Measurements from ENCODE around the gene SMG6. TPM values are rescaled to one million over a fixed set of nuclear protein-coding genes. Genes with fewer than 3 reads are reported as not detected.

SMG6 gene
- total RNA-seq, 1 donor from 2014 or later: 36.7 TPM

- Mint-ChIP-seq H3K27me3 (ENCODE audit: unreplicated experiment) (no peaks in the 10 kb centered on the region), H3K36me3 (ENCODE audit: unreplicated experiment) (peaks cover 26% of the 10 kb centered on the region), H3K4me3 (ENCODE audit: unreplicated experiment) (no peak overlapping the region), H3K9me3 (ENCODE audit: unreplicated experiment) (no peaks in the 10 kb centered on the region), H3K27ac (ENCODE audit: unreplicated experiment) (peak overlapping the region; percentile 11), H3K4me1 (ENCODE audit: unreplicated experiment) (peaks cover 40% of the 10 kb centered on the region)
- DNase-seq (ENCODE audit: extremely low spot score, unreplicated experiment): no peak
- TF ChIP-seq, protein P1, sequence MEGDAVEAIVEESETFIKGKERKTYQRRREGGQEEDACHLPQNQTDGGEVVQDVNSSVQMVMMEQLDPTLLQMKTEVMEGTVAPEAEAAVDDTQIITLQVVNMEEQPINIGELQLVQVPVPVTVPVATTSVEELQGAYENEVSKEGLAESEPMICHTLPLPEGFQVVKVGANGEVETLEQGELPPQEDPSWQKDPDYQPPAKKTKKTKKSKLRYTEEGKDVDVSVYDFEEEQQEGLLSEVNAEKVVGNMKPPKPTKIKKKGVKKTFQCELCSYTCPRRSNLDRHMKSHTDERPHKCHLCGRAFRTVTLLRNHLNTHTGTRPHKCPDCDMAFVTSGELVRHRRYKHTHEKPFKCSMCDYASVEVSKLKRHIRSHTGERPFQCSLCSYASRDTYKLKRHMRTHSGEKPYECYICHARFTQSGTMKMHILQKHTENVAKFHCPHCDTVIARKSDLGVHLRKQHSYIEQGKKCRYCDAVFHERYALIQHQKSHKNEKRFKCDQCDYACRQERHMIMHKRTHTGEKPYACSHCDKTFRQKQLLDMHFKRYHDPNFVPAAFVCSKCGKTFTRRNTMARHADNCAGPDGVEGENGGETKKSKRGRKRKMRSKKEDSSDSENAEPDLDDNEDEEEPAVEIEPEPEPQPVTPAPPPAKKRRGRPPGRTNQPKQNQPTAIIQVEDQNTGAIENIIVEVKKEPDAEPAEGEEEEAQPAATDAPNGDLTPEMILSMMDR (IDR thresholded peaks at IDR 0.05): no peak
These were observed 221.4 kb downstream of the SMG6 start for GRCh38 chr17:2082003-2082781.

DNA sequence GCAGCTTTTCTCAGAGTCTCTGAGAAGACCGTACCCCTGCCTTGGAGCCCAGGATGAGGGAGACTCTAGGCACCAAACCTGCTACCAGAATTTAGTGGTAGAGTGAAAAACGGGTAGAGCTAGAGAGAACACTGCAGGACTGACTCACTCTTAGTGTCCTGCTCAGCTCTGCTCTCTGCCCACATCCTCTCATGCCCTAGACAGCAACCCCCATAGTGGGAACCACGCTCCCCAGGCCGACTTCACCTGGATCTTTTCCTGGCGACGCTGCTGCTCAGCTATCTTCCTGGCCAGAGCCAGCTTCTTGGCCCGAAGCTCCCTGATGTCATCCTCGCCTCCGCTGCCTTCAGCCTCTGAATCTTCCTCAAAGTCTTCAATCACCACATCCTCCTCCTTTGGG lies 222.0 kb downstream of the SMG6 start:
- Mint-ChIP-seq H3K4me1 (ENCODE audit: unreplicated experiment) (peaks cover 41% of the 10 kb centered on the region), H3K9me3 (ENCODE audit: unreplicated experiment) (no peaks in the 10 kb centered on the region), H3K27ac (ENCODE audit: unreplicated experiment) (peak overlapping the region; percentile 11), H3K36me3 (ENCODE audit: unreplicated experiment) (peaks cover 28% of the 10 kb centered on the region), H3K4me3 (ENCODE audit: unreplicated experiment) (no peak overlapping the region), H3K27me3 (ENCODE audit: unreplicated experiment) (no peaks in the 10 kb centered on the region)
- TF ChIP-seq, protein P1 (IDR thresholded peaks at IDR 0.05): no peak
- no peak for DNase-seq (ENCODE audit: extremely low spot score, unreplicated experiment)

DNA sequence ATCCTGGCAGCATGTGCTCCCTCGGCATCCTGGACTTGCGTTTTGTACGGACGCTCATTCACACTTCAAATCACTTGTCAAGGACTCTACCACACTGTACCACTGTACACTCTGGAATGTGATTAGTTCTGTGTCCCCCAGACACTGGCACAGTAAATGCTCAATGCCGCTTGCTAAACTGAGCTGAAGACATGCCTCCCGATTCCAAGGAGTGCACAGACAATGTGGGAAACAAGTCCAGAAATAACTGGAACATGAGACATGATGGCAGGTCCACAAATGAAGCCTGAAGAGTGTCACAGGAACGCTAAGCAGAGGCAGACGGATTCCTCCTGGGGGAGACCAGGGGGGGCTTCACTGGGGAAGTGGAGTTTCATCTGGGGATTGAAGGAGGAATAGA lies 226.5 kb downstream of the SMG6 start:
- TF ChIP-seq, protein P1 (IDR thresholded peaks at IDR 0.05): no peak
- peaks cover 35% of the 10 kb centered on the region for H3K4me1 Mint-ChIP-seq (ENCODE audit: unreplicated experiment)
- peak overlapping the region; percentile 43 for H3K27ac Mint-ChIP-seq (ENCODE audit: unreplicated experiment)
- no peaks in the 10 kb centered on the region for H3K27me3 Mint-ChIP-seq (ENCODE audit: unreplicated experiment)
- peaks cover 29% of the 10 kb centered on the region for H3K36me3 Mint-ChIP-seq (ENCODE audit: unreplicated experiment)
- DNase-seq (ENCODE audit: extremely low spot score, unreplicated experiment): no peak
- H3K9me3 Mint-ChIP-seq (ENCODE audit: unreplicated experiment): no peaks in the 10 kb centered on the region
- H3K4me3 Mint-ChIP-seq (ENCODE audit: unreplicated experiment): no peak overlapping the region

- peak overlapping the region; percentile 84 for H3K27ac Mint-ChIP-seq (ENCODE audit: unreplicated experiment)
- TF ChIP-seq, protein P1 (IDR thresholded peaks at IDR 0.05): no peak
- peaks cover 28% of the 10 kb centered on the region for H3K36me3 Mint-ChIP-seq (ENCODE audit: unreplicated experiment)
- DNase-seq (ENCODE audit: extremely low spot score, unreplicated experiment): no peak
- H3K9me3 Mint-ChIP-seq (ENCODE audit: unreplicated experiment): no peaks in the 10 kb centered on the region
- peaks cover 42% of the 10 kb centered on the region for H3K4me1 Mint-ChIP-seq (ENCODE audit: unreplicated experiment)
- peak overlapping the region; percentile 50 for H3K4me3 Mint-ChIP-seq (ENCODE audit: unreplicated experiment)
- H3K27me3 Mint-ChIP-seq (ENCODE audit: unreplicated experiment): no peaks in the 10 kb centered on the region
These were observed 227.2 kb downstream of the SMG6 start for GRCh38 chr17:2076087-2076984.
